ENCODE measurements around the gene PLIN1. TPM values are rescaled to one million over a fixed set of nuclear protein-coding genes. Genes with fewer than 3 reads are reported as not detected.

Gene PLIN1
- total and polyA plus RNA-seq, 10 of the 15 experiments (the other 5 are each of a cell fraction or from before 2014, with no cell fraction given) = 0.05 to 0.13 (median 0.09) TPM; not detected in 6

DNA sequence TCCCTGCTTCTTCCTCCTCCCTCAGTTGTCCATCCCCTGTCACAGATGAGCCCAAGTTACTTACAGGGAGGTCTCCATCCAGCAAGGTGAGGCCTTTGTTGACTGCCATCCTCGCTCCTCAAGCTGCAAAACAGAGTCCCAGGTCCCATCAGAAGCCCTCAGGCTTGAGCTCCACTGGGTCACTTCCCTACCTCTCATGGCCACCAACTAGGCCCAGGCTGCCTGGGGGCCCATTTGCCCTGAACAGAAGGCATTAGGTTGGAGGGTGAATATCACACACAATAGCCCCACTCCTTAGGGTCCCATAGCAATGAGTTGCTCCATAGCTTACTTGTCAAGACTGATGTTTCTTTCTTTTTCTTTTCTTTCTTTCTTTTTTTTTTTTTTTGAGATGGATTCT, 1.8 kb downstream of the PLIN1 start (continued):
- TF ChIP-seq CEBPZ (IDR thresholded peaks at IDR 0.05; ENCODE audit: low read depth, low read length) = no peak
- TF ChIP-seq RCOR1 (conservative IDR thresholded peaks at IDR 0.05; ENCODE audit: low read depth, low read length) = no peak
- no peak for TF ChIP-seq RFX5 (IDR thresholded peaks at IDR 0.05; ENCODE audit: low read depth, low read length)
- no peak for TF ChIP-seq ZSCAN29 (IDR thresholded peaks at IDR 0.05)
- TF ChIP-seq EZH2 (IDR thresholded peaks at IDR 0.05; ENCODE audit: borderline replicate concordance, control insufficient read depth, low read depth, low read length) = no peak
- no peak for TF ChIP-seq MEF2A (IDR thresholded peaks at IDR 0.05; ENCODE audit: insufficient read depth, low read depth, low read length)
- no peak for TF ChIP-seq POLR2AphosphoS2 (IDR thresholded peaks at IDR 0.05; ENCODE audit: low read depth, low read length)
- TF ChIP-seq, protein P1, sequence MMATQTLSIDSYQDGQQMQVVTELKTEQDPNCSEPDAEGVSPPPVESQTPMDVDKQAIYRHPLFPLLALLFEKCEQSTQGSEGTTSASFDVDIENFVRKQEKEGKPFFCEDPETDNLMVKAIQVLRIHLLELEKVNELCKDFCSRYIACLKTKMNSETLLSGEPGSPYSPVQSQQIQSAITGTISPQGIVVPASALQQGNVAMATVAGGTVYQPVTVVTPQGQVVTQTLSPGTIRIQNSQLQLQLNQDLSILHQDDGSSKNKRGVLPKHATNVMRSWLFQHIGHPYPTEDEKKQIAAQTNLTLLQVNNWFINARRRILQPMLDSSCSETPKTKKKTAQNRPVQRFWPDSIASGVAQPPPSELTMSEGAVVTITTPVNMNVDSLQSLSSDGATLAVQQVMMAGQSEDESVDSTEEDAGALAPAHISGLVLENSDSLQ (IDR thresholded peaks at IDR 0.05) = no peak
- TF ChIP-seq, protein P2, sequence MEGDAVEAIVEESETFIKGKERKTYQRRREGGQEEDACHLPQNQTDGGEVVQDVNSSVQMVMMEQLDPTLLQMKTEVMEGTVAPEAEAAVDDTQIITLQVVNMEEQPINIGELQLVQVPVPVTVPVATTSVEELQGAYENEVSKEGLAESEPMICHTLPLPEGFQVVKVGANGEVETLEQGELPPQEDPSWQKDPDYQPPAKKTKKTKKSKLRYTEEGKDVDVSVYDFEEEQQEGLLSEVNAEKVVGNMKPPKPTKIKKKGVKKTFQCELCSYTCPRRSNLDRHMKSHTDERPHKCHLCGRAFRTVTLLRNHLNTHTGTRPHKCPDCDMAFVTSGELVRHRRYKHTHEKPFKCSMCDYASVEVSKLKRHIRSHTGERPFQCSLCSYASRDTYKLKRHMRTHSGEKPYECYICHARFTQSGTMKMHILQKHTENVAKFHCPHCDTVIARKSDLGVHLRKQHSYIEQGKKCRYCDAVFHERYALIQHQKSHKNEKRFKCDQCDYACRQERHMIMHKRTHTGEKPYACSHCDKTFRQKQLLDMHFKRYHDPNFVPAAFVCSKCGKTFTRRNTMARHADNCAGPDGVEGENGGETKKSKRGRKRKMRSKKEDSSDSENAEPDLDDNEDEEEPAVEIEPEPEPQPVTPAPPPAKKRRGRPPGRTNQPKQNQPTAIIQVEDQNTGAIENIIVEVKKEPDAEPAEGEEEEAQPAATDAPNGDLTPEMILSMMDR (IDR thresholded peaks at IDR 0.05 in 2 of 3, conservative IDR thresholded peaks at IDR 0.05 in 1 of 3; ENCODE audit: control insufficient read depth in 2 of 3, extremely low read depth in 1 of 3, insufficient read depth in 1 of 3, low read depth in 3 of 3, low read length in 3 of 3) = no peak
- no peak for TF ChIP-seq SMARCA5 (IDR thresholded peaks at IDR 0.05)
- TF ChIP-seq HCFC1 (IDR thresholded peaks at IDR 0.05; ENCODE audit: low read length) = no peak
- no peak for TF ChIP-seq NFIC (IDR thresholded peaks at IDR 0.05; ENCODE audit: low read depth, low read length)
- no peak for TF ChIP-seq KLF5 (IDR thresholded peaks at IDR 0.05; ENCODE audit: partially characterized antibody)
